Measurements from ENCODE around the gene IPO9.

IPO9 gene

GRCh38 chr1:201911826-201912571 lies 83.0 kb downstream of the IPO9 start:
- no peak for DNase-seq

- no peak for DNase-seq
Observed at GRCh38 chr1:201912832-201913231, 83.9 kb downstream of the IPO9 start.

GRCh38 chr1:201914456-201915235 lies 85.7 kb downstream of the IPO9 start:
- no peak for DNase-seq

- no peak for DNase-seq
Observed at GRCh38 chr1:201916649-201917249, 87.8 kb downstream of the IPO9 start.

- no peak for DNase-seq
Observed at GRCh38 chr1:201917362-201918033, 88.5 kb downstream of the IPO9 start.

- DNase-seq = no peak
Observed at GRCh38 chr1:201918343-201918742, 89.4 kb downstream of the IPO9 start.

GRCh38 chr1:201921952-201922558 lies 93.1 kb downstream of the IPO9 start:
- DNase-seq = no peak

GRCh38 chr1:201925301-201925567 lies 96.3 kb downstream of the IPO9 start:
- DNase-seq = no peak

- DNase-seq = no peak
Observed at GRCh38 chr1:201925981-201926645, 97.2 kb downstream of the IPO9 start.

- no peak for DNase-seq
Observed at GRCh38 chr1:201928266-201928665, 99.3 kb downstream of the IPO9 start.

- no peak for DNase-seq
Observed at GRCh38 chr1:201930137-201930536, 101.2 kb downstream of the IPO9 start.

- no peak for DNase-seq
Observed at GRCh38 chr1:201930803-201931202, 101.8 kb downstream of the IPO9 start.
